ENCODE results near the gene TPH1. TPM values are rescaled to one million over a fixed set of nuclear protein-coding genes. Genes with fewer than 3 reads are reported as not detected.

The TPH1 gene
- polyA plus RNA-seq (ENCODE audit: insufficient read length in 4 of 4): under 1 TPM; 0.35 to 0.93 (median 0.56) TPM

DNA sequence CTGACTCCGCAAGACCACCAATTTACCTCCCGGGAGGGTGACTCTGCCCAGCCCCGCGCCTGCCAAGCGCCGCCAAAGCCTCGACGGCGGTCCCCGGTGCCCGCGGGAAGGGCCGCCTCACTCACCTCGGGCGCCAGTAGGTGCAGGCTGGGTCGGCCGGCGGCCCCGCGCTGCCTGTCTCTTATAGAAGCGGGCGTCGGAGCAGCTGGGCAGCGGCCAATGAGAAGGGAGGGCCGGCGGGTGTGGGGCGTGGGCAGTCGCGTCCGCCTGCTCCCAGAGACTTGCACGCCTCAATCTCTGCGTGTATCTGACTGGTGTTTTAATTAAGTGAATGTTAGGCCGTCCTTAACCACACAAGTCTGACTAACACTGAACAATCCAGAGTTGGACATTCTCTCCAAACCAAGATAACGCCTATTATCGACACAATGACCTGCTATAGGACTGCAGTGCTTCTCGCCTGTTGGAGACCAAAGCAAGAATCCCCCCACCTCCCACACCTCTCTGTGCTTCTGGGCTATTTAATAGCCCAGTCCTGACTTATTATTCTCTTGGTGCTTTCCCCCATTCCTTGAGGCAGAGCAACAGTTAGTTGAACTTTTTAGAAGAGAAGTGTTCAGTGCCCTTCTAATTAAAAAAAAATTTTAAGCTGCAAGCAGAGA lies at the start of gene TPH1:
TSS of gene TPH1 (minus strand) at position 154 of the 662 bp plus-strand sequence. CDS start 5,507 bp downstream, outside the sequence.
- DNase-seq (ENCODE audit: low read depth in 4 of 4, low spot score in 3 of 4): no peak

DNA sequence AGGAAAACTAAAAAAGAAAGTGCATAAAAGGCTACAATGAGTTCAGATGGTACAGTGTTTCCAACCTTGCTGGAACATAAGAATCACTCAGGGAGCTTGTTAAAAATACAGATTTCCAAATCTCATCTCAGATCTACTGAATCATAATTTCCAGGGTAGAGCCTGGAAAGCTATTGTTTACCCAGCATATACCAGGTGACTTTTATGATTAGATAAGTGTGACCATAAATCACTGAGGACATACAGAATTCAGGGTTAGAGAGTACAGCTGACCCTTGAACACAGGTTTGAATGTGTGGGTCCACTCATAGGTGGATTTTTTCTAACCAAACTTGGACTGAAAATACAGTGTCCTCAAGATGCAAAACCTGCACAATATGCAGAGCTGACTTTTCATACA lies 47.9 kb upstream of the TPH1 start:
- no peak for DNase-seq (ENCODE audit: low read depth in 4 of 4, low spot score in 3 of 4)

DNA sequence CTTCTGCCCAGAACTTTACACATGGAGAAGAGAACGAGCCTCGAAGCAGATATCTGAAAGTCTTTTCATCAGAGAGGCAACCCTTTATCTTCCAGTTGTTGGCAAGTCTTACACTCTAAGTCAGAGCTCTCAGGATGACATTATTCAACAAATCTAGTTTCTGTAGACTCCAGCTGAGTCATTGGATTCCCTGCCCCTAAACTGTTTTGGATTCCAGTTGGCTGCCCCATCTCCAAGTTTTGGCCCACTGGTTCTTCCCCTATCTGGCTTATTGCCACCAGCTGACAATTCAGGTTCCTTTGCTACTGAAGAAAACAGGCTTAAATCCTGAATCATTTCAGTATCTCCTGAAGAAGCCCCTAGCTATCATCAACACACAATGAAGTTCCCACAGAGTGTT lies 45.7 kb upstream of the TPH1 start:
- no peak for DNase-seq (ENCODE audit: low read depth in 4 of 4, low spot score in 3 of 4)

DNA sequence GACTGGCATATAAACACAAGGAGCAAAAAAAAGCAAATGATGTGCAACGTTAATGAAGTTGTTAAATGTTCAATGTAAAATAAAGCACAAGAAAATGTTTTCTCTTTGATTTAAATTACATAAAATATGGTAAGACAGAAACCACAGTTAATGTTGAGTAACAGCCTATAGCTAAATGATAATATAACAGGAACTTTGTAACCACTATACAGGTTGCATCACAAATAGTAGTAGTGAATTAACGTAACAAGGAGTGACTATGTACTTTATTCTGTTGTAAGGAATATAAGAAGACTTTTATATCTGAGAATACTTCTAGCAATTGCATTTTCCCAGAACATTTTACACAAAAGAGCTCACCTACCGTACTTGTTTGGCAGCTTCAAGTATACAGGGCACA lies 42.9 kb upstream of the TPH1 start:
- no peak for DNase-seq (ENCODE audit: low read depth in 4 of 4, low spot score in 3 of 4)

DNA sequence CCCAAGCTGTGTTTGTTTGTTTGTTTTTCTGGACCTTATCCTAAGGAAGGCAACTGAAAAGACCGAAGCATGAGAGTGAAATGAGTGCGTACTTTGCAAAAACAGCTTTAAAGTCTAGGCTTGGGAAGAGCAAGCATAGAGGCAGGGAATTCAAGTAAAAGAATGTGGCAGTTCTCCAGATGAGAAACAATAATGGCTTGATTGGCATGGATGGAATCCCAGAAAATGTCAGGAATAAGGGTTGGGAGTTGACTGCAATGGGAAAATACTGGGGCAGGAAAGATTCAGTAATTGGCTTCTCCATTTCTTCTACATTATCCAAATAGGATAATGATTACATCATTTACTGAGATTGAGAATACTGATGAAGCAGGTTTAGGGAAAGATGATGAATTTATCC lies 42.3 kb upstream of the TPH1 start:
- no peak for DNase-seq (ENCODE audit: low read depth in 4 of 4, low spot score in 3 of 4)

DNA sequence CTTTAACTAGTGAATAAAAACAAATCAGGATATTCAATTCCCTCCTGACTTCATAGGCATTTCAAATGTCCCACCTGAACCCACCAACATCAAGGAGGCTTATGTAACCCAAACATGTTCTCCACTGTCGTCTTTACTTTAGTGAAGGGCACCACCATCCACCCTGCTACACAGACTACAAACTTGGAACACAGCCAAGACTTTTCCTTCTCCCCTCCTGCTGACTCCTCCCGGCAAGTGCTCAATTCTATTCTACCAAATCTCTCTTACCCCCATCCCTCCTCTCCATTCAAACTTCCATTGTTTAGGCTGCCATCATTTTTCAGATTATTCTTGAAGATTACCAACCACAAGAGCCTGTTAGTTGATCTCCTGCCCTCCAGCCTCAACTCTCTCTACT lies 35.5 kb upstream of the TPH1 start:
- DNase-seq (ENCODE audit: low read depth in 4 of 4, low spot score in 3 of 4): no peak

DNA sequence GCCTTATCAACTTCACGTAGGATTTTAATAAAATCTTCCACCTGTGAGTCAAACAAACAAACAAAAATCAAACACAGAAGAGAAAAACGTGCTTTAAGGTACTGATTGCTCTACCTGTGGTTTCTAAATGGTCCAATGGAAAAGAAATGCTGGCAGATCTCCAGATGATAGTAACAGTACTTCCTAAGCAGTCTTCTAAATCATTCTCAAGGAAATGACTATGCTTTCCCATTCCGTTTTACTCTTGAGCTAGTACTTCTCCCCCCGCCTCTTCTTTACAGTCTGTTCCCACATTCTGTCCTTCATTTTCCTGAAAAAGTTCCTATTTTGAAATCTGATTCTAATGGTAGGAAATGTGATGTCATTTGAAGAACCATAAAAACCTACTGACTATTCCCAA lies 34.4 kb upstream of the TPH1 start:
- DNase-seq (ENCODE audit: low read depth in 4 of 4, low spot score in 3 of 4): no peak

DNA sequence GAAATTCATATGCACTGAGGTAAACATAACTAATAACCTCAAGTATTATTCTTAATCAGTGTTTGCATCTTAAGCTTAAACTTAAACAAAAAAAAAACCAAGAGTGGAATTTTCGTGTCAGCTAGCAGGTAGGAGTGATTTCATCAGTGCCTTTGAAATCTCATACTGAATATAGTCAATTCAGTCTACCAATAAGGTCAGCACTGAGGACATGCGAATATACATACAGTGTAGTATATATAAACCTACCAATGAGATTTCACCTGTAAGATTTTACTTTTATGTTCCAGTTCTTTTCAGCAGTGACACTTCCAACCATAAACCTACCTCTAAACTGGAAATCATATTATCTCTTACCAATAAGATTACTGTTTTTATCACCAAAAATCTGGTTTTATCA lies 32.8 kb upstream of the TPH1 start:
- no peak for DNase-seq (ENCODE audit: low read depth in 4 of 4, low spot score in 3 of 4)

DNA sequence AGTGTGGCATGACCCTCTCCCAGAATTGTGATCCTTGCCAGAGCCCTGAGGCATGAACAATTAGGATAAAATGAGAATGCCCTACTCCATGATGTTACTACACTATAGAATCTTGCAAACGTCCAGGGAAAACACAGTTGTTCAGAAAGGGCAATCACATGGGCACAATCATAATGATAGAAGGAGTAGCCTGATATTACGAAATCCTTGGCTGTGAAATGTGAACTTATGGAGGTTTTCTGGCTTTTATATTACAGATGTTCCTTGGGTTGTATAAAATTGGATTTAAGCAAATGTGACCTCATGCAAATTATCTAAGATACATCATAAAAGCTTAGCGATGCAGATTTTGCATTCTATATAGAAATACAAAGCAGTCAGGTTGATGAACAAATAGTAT lies 29.4 kb upstream of the TPH1 start:
- no peak for DNase-seq (ENCODE audit: low read depth in 4 of 4, low spot score in 3 of 4)

DNA sequence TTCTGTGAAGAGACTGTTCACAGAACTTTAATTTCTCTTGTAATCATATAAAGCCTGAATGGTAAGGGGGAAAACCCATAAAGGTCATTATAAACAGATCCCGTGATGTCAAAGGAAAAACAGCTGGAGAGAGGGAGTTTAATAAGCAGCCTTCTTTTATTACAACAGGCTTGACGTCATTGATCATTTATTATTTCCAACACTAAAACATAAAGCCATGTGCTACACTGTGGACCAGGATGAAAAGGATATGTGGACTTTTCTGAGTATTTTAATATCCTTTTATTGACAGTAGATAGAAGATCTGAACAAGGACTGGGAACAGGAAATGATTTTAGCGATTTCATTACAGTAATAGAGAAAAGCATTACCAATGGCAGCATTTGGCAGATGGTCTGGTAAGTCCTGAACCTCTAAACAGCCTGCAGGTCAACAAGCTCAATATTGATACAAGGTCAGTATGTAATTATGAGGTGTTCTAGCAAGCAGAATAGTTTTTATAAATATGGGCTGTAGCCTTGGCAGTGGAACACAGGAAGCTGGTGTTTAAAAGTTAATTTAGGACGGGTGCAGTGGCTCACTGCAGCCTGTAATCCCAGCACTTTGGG lies 25.1 kb upstream of the TPH1 start:
- no peak for DNase-seq (ENCODE audit: low read depth in 4 of 4, low spot score in 3 of 4)

DNA sequence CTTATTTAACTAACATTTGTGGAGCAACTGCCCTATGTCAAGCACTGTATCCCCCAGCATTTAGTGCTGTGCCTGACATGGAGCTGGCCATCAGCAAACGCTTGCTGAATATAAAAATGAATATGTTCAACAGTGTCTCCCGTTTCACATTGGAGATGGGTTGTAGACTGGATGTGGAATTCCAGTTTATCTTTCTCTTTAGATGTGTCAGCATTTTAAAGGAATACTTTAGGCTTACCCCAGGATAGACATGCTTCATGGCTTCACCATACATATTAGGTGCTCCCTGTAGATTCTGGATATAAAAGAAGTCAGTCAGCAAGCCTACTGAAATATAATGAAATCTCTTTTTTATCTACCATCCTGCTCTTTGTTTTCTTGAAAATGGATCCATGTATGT lies 21.3 kb upstream of the TPH1 start:
- no peak for DNase-seq (ENCODE audit: low read depth in 4 of 4, low spot score in 3 of 4)

DNA sequence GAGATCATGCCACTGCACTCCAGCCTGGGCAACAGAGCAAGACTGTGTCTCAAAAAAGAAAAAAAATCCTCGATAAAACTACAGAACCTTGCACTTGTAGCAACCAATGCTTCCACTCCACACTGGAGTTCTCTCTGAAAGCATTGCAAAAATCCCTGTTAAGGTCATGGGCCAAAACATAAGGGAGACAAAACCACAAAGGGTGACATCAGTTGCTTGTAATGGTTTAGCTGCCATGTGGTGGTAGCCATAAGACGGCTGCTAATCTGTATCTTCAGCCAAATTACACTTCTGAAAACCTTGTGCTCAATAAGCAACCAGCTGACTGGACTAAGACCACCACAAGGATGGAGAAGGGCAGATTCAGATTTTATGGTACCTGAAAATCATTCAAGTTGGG lies 20.6 kb upstream of the TPH1 start:
- no peak for DNase-seq (ENCODE audit: low read depth in 4 of 4, low spot score in 3 of 4)

DNA sequence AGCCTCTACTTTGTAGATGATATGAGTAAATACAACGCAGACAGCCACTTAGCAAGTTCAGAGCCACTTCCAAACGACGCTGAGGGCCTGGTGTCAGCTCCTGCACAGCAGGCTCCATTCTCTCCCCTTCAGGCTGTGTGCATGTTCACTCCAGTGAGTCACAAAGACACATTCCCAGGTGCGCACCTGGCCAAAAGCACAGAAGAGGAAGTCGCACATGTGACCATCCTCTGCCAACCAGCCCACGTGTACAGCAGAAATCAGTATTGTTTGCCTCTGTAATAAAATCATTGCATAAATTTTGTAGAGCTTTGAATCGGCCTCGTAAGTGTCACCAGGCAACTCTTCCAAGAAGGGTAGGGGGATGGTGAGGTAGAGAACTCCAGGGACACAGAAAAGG lies 19.5 kb upstream of the TPH1 start:
- no peak for DNase-seq (ENCODE audit: low read depth in 4 of 4, low spot score in 3 of 4)

DNA sequence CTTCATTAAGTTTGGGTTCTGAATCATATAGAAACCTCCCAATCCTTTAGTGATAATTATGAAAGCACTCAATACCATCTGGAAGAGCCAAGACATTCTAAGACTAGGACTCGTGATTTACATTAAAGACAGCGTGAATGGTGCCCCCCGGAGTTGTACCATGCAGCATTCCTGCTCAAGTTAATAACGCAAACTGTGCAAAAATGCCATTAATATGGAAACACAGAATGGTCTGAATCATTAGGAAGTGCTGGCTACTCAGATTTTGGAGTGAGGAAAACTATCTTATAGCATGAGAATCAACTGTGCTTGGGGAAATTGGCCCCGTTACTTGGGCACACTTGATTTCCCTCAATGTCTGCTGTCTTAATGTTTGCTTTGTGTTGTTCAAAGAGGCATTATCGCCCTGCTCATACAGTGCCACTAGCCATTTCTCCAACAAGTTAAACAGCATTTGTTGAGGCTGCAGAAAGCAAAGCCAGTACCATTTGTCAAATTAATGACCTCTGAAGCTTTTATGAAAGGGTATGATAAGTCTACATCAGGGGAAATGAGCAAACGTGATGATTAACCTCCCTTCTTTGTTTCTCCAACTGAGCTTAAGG lies 18.5 kb upstream of the TPH1 start:
- no peak for DNase-seq (ENCODE audit: low read depth in 4 of 4, low spot score in 3 of 4)

DNA sequence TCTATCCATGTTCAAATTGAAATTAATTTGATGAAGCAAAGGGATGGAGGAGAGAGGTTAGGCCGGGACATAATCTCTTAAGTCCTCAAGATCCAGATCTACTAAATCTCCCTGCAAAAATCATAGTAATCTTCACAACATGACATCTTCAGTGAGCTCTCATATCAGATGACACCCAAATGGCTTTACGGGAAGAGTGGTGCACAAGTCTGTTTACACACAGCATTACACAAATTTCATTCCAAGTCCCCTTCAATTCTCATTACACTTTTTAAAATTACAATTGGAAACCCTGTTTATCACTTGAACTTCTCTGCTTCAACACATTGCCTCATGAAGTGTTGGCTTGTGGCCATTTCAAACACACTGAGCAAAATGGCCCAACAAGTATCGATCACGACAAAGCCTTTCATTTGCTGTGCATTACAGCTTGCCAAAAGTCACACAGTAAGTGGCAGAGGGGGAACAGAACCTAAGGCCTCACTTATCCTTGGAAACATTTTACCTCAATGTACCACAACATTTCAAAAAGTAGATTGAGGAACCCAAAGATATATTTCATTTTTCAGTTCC lies 17.9 kb upstream of the TPH1 start:
- no peak for DNase-seq (ENCODE audit: low read depth in 4 of 4, low spot score in 3 of 4)

DNA sequence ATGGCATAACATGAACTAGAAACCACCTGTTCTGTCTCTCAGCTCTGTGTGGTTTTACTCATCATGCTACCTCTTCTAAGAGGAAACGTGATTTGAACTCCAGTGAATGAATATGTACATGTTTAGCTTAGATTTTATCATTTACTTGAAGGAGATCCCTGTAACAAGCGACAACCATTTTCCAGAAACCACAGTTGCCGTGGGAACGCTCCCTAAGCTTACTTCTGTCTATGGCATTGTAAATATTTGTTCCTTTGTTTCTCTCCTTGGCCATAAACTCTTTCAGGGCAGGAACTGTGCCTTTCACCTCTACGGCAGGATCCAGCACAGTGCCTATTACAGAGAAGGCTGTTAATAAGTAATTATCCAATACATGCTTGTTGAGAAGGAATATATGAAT lies 17.1 kb upstream of the TPH1 start:
- DNase-seq (ENCODE audit: low read depth in 4 of 4, low spot score in 3 of 4): no peak

DNA sequence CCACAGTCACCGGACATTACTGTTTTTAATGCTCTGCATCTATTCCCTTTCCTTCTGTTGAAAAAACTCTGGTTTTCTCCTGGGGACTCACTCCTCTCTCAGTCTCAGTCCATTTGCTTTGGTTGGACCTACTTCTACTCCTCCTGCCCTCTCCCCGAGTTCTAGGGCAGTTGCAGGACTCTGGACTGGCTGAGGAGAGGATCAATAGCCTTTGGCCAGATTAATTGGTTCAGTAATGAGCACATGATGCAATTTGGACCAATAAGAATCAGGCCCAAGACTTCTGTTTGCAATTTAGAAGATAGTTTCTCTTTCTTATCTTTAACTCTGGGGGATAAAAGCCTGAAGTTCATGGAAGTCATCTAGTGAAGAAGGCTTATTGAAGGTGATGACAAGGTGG lies 15.3 kb upstream of the TPH1 start:
- DNase-seq (ENCODE audit: low read depth in 4 of 4, low spot score in 3 of 4): no peak

DNA sequence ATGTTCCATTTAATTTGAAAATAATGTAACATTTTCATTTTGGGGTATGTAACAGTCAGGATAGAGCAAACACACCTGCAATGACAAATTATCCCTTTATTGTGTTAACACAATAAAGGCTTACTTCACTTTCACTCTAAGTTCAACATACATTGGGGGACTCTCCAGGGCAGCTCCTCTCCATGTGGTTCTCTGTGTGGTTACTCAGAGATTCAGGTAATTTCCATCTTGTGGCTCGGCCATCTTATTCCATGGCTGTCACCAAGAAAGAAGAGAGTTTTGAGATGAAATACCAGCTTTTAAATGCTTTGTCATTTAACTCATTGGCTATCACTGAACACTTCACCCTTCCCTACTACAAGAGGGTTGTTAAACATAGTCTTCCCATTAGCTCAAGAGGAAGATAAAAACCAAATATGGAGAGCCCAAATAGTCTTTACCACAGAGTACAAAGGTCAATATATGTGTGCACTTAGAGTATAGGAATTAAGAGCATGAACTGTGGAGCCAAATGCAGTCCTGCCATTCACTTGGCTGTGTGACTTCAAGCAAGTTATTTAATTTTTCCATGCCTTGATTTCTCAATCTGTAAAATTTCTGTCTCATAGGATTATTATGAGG lies 10.6 kb upstream of the TPH1 start:
- no peak for DNase-seq (ENCODE audit: low read depth in 4 of 4, low spot score in 3 of 4)

DNA sequence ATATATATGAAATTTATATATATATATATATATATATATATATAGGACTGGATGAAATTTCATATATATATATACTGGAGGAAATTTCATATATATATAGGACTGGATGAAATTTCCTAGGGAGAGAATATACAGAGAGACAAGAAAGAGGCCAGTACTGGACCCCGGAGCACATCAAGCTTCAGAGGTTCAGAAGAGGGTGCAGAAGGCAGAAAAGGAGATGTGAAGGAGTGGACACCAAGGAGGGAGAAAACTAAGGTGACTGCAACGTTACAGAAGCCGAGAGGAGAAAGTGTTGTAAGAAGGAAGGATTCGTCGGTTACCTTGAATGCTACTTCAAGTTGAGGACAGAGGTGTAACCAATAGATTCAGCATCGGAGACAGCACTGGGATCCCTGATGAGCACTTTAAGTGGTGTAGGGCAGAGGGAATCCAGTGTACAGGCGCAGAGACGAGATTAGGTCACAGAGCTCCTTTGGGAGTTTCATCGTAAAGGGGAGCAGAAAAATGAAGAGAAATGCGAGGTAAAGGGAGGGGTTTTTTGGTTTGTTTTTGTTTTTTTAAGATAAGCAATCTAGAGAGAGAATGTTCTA lies 8.5 kb upstream of the TPH1 start:
- no peak for DNase-seq (ENCODE audit: low read depth in 4 of 4, low spot score in 3 of 4)

DNA sequence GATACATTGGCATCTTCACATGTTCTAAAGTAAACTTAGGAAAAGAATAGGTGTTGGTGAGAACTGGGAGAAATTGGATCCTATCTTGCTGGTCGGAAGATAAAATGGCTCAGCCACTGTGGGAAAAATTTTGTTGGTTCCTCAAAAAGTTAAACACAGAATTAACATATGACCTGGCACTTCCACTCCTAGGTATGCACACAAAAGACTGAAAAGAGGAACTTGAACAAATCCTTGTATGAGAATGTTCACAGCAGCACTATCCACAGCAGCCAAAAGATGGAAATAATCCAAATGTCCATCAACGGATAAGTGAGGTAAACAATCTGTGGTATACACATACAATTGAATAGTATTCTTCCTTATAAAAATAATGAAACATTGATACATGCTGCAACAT lies 4.8 kb upstream of the TPH1 start:
- no peak for DNase-seq (ENCODE audit: low read depth in 4 of 4, low spot score in 3 of 4)

DNA sequence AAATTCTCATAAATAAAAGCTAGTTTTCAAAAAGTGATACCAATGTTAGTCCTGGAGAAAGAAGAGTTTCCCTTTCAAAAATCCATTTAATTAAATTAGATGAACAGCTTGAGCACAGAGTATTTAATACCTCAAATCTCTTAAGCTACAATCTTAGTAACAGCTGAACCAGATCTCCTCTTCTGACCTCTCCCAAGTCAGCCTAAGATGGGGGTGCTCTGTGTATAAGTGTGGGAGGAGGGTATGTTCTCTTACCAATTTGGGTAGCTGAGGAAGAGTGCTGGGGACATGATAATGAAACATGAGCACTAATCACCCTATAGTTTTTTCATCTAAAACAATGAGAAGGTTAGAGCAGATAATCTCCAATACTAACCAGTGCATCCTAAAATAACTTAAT lies 9.6 kb downstream of the TPH1 start:
- DNase-seq (ENCODE audit: low read depth in 4 of 4, low spot score in 3 of 4): no peak

Measured in right renal pelvis (tissue), 4 donors.